Glomerular visceral epithelial cell (primary cell): Measurements from ENCODE around the gene PIGW.

ENCODE experiments used
- DNase-seq: peaks from one replicate; pipeline ENCODE4 v3.0.0-alpha.2; 2016; ENCODE audit errors: extremely low spot score

Gene PIGW

DNA sequence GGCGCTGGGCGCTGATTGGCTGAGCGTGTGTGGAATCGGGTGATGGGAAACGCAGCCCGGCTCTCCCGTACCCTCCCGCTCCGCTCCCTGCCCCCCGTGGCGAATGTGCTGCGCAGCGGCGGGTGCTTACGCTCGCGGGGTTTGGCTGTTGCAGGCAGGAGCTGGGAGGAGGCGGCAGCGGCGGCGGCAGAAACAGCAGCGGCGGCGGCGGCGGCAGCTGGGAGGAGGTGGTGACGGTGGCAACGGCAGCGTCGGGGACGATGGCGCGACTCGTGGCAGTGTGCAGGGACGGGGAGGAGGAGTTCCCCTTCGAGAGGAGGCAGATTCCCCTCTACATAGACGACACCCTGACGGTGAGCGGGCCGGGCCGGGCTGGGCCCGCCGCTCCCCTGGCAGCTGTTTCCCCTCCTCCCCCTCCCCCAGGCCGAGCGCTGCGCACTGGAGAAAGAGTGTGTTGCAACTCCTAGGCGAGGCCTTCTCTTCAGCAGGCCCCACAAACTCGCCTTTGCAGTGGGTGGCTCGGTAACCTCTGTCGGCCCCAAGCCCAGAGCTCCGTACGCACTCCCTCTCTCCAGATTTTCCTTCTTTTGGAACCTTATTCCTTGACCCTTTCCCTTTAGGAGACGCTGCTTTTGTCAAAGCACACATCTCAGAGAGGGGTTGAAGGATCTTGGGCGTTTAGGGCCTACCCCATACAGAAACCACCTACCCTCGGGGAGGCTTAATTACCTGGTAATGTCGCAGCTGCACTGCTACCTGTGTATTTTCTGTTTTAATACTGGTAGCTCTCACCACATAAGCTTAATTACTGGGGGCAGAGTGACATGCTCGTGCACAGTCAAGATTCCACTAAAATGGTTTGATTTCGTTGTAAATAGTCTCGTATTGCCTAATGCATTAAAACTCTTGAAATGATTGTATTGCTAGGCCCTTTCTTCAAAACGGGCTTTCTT is 11.0 kb downstream of the PIGW start:
- peak; percentile 98 for DNase-seq

DNA sequence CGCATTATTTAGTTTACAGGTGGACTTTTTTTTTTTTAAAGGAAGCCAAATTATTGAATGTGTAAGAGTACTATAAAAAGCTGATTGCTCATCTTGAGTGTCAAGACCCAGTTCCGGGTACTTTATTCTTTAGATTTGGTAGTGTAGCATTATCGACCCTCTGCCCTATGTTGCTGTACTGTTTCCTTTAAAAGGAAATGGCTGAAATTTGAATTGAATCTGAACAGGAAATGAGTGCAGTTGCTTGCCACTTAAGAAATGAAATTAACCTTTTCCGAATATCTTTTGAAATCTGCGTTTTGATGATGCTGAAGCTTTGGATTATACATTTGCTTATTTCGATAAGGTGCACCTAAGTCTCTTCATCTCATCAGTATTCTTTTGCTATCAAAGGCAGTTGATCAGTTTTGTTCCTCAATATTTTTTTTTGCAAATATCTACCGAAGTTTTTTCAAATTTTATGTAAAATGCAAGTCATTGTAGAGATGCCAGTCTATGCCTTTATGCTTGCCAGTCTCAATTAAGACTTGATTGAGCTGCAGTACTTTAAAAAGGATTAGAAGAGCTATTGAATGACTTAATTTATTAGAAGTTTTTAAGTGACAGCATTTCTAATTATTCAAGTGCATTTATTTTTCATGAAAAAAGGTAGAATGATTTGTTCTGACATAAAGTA is 11.8 kb downstream of the PIGW start:
- DNase-seq: no peak

DNA sequence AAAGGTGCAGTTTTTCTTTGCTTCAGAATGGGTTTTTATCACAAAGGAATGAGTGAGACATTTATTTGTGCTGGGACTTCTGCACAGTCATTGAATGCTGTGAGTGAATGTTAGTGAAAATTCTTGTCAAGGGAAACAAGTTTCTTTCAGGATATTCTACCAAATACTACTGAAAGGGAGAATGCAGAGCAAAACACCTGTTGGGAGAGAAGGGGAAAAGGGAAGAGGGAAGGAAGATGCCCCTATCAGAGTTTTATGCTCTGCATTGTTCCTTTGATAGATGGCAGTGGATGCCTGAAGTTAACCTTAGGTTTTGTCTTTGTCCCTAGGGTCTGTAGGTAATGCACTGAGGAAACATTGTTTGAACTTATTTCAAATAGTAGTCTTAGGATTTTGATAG is 13.0 kb downstream of the PIGW start:
- no peak for DNase-seq

DNA sequence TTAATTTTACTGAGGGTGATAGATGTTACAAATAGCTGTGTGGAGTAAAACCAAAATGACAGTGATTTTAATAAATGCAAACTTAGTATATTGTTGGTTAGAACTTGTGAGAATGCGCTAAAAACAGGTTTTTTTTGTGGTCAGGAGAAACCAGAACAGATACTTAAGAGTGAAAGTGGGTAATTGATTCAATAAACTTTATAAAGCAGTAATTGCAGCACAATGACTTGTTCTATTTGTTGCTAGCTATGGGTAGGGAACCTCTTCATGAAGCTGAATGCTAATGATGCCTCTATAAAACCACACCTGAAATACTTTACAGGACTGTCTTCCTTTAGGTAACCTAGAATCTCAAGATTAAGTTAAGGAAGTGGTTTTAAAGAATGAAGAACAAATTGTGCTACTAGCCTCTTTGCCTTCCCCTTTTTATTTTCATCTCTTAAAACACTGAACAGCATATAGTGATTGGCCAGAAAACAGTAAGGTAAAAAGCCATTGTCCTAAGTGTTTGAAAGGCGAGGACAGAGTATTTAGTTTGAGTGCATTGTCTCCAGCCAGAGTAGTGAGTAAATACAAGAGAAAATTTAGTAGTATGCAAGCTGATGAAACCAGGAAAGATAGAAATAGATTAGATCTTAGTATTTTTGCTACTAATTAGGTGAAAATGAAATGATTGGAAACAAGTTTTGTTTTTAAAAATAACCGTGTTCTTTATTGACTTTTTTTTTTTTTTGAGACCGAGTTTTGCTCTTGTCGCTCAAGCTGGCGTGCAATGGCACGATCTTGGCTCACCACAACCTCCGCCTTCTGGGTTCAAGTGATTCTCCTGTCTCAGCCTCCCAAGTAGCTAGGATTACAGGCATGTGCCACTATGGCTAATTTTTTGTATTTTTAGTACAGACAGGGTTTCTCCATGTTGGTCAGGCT is 16.0 kb downstream of the PIGW start:
- DNase-seq: no peak

DNA sequence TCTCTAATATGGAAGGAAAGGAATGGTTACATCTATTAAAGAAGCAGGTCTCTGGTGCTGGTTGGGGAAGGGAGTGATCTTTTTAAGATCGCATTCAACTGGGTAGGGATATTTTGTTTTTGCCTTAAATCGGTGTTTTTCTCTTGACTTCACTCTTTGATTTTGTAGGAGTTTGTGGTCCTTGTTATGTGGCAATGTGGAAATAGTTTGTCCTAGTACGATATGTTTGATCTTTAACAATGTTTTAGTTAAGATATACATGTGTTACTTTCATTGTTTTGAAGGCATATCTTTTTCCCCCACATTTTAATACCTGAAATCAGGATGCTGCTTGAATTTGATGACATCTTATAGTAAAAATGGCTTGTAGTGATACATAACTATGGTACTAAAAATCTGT is 18.7 kb downstream of the PIGW start:
- no peak for DNase-seq

DNA sequence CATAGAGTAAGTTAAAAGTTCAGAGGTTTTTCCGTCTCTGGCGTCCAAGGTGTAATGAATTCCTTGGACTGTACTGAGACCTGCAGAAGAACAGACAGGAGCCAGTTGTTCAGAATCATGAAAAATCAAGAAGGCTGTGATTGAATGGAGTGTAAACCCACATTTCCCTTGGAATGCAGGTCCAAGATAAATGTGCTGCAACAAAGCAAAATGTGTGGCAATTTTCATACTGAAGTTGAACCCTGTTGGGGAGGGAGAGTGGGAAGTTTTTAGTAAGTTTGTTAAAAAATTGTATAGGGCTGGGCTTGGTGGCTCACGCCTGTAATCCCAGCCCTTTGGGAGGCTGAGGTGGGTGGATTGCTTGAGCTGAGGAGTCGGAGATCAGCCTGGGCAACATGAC is 31.3 kb downstream of the PIGW start:
- no peak for DNase-seq

DNA sequence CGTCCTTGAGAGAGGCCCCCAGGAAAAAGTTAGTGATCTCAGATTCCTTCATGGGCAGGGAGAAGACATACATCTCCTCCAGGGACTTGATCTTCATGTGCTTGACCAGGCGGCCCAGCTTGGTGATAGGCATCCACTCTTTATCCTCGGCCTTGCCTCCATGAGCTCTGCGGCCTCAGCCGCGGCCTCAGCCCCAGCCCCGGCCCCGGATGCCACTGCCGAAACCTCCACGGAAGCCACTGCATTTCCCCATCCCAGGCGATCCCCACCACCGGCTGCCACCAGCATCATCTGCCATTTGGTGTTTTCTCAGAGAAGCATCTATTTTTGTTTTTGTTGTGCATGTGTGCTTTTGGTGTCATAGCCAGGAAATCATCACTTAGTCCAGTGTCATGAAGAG is 40.2 kb downstream of the PIGW start:
- DNase-seq: no peak

DNA sequence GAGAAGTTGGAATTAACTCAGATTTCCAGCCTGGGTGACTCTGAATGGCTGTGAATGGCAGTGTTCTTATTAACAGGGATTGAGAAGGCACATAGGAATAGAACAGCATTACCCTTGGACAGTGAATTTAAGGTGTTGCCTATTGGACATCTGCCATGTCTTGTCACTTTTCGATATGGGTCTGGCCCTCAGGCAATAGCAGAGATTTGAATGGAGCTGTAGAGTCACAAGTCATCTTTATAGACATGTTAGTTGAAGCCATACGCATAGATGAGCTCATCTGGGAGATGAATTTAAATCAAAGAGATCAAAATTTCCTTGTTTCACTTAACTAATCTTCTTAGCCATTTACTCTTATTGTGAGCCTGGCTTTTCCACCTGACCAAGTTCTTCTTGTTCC is 42.0 kb downstream of the PIGW start:
- no peak for DNase-seq

DNA sequence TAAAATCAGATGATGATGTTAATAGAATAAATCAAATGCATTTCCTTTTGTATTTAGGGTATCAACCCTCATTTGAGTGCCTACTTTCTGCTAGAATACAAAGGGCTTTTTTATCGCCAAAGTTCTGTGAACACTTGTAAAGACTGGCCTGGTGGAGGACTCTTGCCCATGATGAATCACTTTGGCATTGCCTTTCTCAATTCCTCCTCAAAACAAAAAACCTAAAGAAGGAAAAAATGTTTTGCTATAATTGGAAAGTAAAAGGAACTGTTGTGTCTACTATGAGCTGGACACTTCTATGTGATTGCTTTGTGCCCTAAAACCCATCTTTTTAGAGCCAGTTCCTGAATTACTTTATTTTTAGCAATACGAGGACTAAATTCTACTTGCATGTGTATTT is 43.9 kb downstream of the PIGW start:
- DNase-seq: no peak

DNA sequence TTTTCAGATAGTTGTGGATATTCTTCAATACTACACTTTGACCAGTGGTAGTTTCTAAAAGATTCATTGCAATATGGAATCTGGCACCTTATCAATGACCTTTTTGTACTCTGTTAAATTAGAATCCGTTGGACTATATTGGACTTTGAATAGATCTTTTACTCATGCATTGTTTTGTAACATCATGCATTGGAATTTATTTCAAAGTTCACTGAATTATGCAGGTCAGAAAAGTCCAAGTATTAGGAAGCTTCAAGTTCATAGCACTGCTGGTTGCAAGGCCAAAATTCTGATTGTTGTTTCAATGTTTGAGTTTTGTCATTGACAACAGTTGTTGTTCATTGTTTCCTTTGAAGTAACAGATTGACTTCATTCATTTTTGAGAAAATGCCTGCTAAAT is 49.0 kb downstream of the PIGW start:
- no peak for DNase-seq

DNA sequence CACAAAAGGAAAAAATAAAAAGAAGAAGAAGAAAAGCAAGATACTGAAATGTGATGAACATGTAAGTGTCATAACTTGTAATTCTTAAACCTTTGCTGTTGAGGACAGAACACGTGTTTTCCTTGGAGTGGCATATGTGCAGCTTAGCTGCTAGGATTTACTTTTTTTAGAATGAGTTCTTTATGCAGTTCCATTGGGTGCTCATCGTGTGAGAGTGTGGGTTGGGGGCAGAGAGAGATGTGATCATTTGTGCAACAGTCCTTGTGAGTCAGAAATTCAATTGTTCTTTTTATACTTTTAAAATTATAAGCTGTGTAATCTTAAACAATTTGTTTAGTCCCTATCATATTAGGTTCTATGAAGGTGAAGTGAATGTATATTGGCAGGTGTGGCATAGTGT is 51.4 kb downstream of the PIGW start:
- no peak for DNase-seq
